Measurements from ENCODE around the gene NDUFA3.
"Not testable (repeated sequence)": the region's sequence is repeated elsewhere in the genome, so short reads cannot be mapped to it uniquely, and the experiment has no call there.

NDUFA3 gene

GRCh38 chr19:54099903-54100255, 2.8 kb upstream of the NDUFA3 start:
- not testable (repeated sequence) for H3K27me3 Mint-ChIP-seq, H3K27ac Mint-ChIP-seq, H3K9me3 Mint-ChIP-seq, H3K36me3 Mint-ChIP-seq, H3K4me3 Mint-ChIP-seq
- peaks cover 20% of the 10 kb centered on the region for H3K4me1 Mint-ChIP-seq

GRCh38 chr19:54100561-54100960, 2.1 kb upstream of the NDUFA3 start, which contains the start of gene OSCAR:
TSS of gene OSCAR (minus strand) at chr19:54100803. CDS start at chr19:54100792, 11 bp downstream.
- no peaks in the 10 kb centered on the region for H3K9me3 Mint-ChIP-seq
- H3K4me1 Mint-ChIP-seq: peaks cover 23% of the 10 kb centered on the region
- peaks cover 1% of the 10 kb centered on the region for H3K27me3 Mint-ChIP-seq
- no peak within 1 kb of the TSS for H3K27ac Mint-ChIP-seq
- H3K36me3 Mint-ChIP-seq: no peaks in the 10 kb centered on the region
- peak within 1 kb of the TSS; percentile 67 for H3K4me3 Mint-ChIP-seq

- H3K36me3 Mint-ChIP-seq: peaks cover 5% of the 10 kb centered on the region
- H3K27ac Mint-ChIP-seq: no peak overlapping the region
These were observed 2.5 kb downstream of the NDUFA3 start for GRCh38 chr19:54104998-54105715.

GRCh38 chr19:54105796-54106195, 3.1 kb downstream of the NDUFA3 start:
- no peaks in the 10 kb centered on the region for H3K9me3 Mint-ChIP-seq
- peaks cover 8% of the 10 kb centered on the region for H3K36me3 Mint-ChIP-seq
- H3K4me1 Mint-ChIP-seq: peaks cover 23% of the 10 kb centered on the region
- H3K27ac Mint-ChIP-seq: peak overlapping the region; percentile 47
- H3K27me3 Mint-ChIP-seq: no peaks in the 10 kb centered on the region
- H3K4me3 Mint-ChIP-seq: peak overlapping the region; percentile 42

More at GRCh38 chr19:54104998-54105715, 2.5 kb downstream of the NDUFA3 start:
- H3K9me3 Mint-ChIP-seq: no peaks in the 10 kb centered on the region
- H3K27me3 Mint-ChIP-seq: no peaks in the 10 kb centered on the region
- peaks cover 23% of the 10 kb centered on the region for H3K4me1 Mint-ChIP-seq
- peak overlapping the region; percentile 19 for H3K4me3 Mint-ChIP-seq

GRCh38 chr19:54106716-54107115, 4.1 kb downstream of the NDUFA3 start:
- H3K27ac Mint-ChIP-seq: no peak overlapping the region
- no peaks in the 10 kb centered on the region for H3K27me3 Mint-ChIP-seq
- no peak overlapping the region for H3K4me3 Mint-ChIP-seq
- peaks cover 9% of the 10 kb centered on the region for H3K36me3 Mint-ChIP-seq
- H3K9me3 Mint-ChIP-seq: no peaks in the 10 kb centered on the region
- H3K4me1 Mint-ChIP-seq: peaks cover 23% of the 10 kb centered on the region

GRCh38 chr19:54107876-54108490, 5.3 kb downstream of the NDUFA3 start:
- H3K9me3 Mint-ChIP-seq: no peaks in the 10 kb centered on the region
- no peak overlapping the region for H3K4me3 Mint-ChIP-seq
- peaks cover 18% of the 10 kb centered on the region for H3K4me1 Mint-ChIP-seq
- H3K36me3 Mint-ChIP-seq: peaks cover 9% of the 10 kb centered on the region
- no peak overlapping the region for H3K27ac Mint-ChIP-seq
- no peaks in the 10 kb centered on the region for H3K27me3 Mint-ChIP-seq

- Mint-ChIP-seq H3K27ac (no peak overlapping the region), H3K27me3 (no peaks in the 10 kb centered on the region), H3K4me1 (peaks cover 19% of the 10 kb centered on the region), H3K4me3 (no peak overlapping the region), H3K9me3 (no peaks in the 10 kb centered on the region), H3K36me3 (peaks cover 9% of the 10 kb centered on the region)
These were observed 5.8 kb downstream of the NDUFA3 start for GRCh38 chr19:54108496-54108895.

- H3K4me3 Mint-ChIP-seq: no peak overlapping the region
- peak overlapping the region; percentile 46 for H3K27ac Mint-ChIP-seq
These were observed 7.0 kb downstream of the NDUFA3 start for GRCh38 chr19:54109651-54110050.

GRCh38 chr19:54114340-54115108, 11.9 kb downstream of the NDUFA3 start:
- Mint-ChIP-seq H3K36me3 (peaks cover 11% of the 10 kb centered on the region), H3K9me3 (no peaks in the 10 kb centered on the region), H3K4me3 (peak overlapping the region; percentile 98), H3K27me3 (no peaks in the 10 kb centered on the region), H3K4me1 (peaks cover 42% of the 10 kb centered on the region), H3K27ac (peak overlapping the region; percentile 97)

More at GRCh38 chr19:54109651-54110050, 7.0 kb downstream of the NDUFA3 start:
- peaks cover 30% of the 10 kb centered on the region for H3K4me1 Mint-ChIP-seq
- H3K36me3 Mint-ChIP-seq: peaks cover 9% of the 10 kb centered on the region
- no peaks in the 10 kb centered on the region for H3K27me3 Mint-ChIP-seq
- H3K9me3 Mint-ChIP-seq: no peaks in the 10 kb centered on the region

- Mint-ChIP-seq H3K36me3 (peaks cover 10% of the 10 kb centered on the region), H3K4me3 (peak within 1 kb of the TSS; percentile 98), H3K27me3 (no peaks in the 10 kb centered on the region), H3K4me1 (peaks cover 42% of the 10 kb centered on the region), H3K27ac (peak within 1 kb of the TSS; percentile 97), H3K9me3 (no peaks in the 10 kb centered on the region)
These were observed 12.7 kb downstream of the NDUFA3 start, which contains the start of the genes PRPF31 and TFPT for GRCh38 chr19:54115109-54116063. TSS of gene PRPF31 (plus strand) at chr19:54115754. CDS start at chr19:54118279, 2,525 bp downstream. TSS of gene TFPT (minus strand) at chr19:54115657. CDS start at chr19:54115269, 388 bp downstream.

GRCh38 chr19:54121259-54121658, 18.6 kb downstream of the NDUFA3 start:
- no peak overlapping the region for H3K4me3 Mint-ChIP-seq
- H3K27ac Mint-ChIP-seq: no peak overlapping the region
- peaks cover 9% of the 10 kb centered on the region for H3K36me3 Mint-ChIP-seq
- no peaks in the 10 kb centered on the region for H3K27me3 Mint-ChIP-seq
- no peaks in the 10 kb centered on the region for H3K9me3 Mint-ChIP-seq
- H3K4me1 Mint-ChIP-seq: peaks cover 13% of the 10 kb centered on the region

- no peaks in the 10 kb centered on the region for H3K27me3 Mint-ChIP-seq
These were observed 21.0 kb downstream of the NDUFA3 start for GRCh38 chr19:54123682-54124081.

GRCh38 chr19:54124393-54124792, 21.7 kb downstream of the NDUFA3 start:
- H3K4me1 Mint-ChIP-seq: no peaks in the 10 kb centered on the region
- H3K4me3 Mint-ChIP-seq: no peak overlapping the region
- H3K27me3 Mint-ChIP-seq: no peaks in the 10 kb centered on the region
- peaks cover 11% of the 10 kb centered on the region for H3K36me3 Mint-ChIP-seq
- no peak overlapping the region for H3K27ac Mint-ChIP-seq
- H3K9me3 Mint-ChIP-seq: no peaks in the 10 kb centered on the region

More at GRCh38 chr19:54123682-54124081, 21.0 kb downstream of the NDUFA3 start:
- Mint-ChIP-seq H3K9me3 (no peaks in the 10 kb centered on the region), H3K4me1 (no peaks in the 10 kb centered on the region), H3K27ac (no peak overlapping the region), H3K4me3 (no peak overlapping the region), H3K36me3 (peaks cover 11% of the 10 kb centered on the region)

GRCh38 chr19:54125713-54126112, 23.1 kb downstream of the NDUFA3 start:
- no peak overlapping the region for H3K4me3 Mint-ChIP-seq

More at GRCh38 chr19:54125713-54126112, 23.1 kb downstream of the NDUFA3 start:
- Mint-ChIP-seq H3K27me3 (no peaks in the 10 kb centered on the region), H3K4me1 (no peaks in the 10 kb centered on the region), H3K27ac (no peak overlapping the region), H3K9me3 (no peaks in the 10 kb centered on the region), H3K36me3 (peaks cover 9% of the 10 kb centered on the region)

Data from activated naive CD4-positive, alpha-beta T cell treated with anti-CD3 and anti-CD28 coated beads, Interleukin-2, amount 50 U/mL, for 24 hours (primary cell).